GM23338 (cell line): ENCODE data around the gene ANXA6. TPM values are rescaled to one million over a fixed set of nuclear protein-coding genes. Genes with fewer than 3 reads are reported as not detected.

Experiments
- ATAC-seq: fragments of 200-7000 bp; cut with Tn5 transposase; 3 replicates; pipeline ENCODE4 v1.9.1; 2020
- DNase-seq: peaks from one replicate; pipeline ENCODE4 v3.0.0-alpha.2; 2015; ENCODE audit warnings: low spot score
- H2AFZ ChIP-seq: fragments of 200-600 bp; sonication (generic); 2 replicates; pipeline ENCODE4 v1.8.0; 2016; ENCODE audit warnings: antibody characterized with exemption, mild to moderate bottlenecking, moderate library complexity
- H3F3A ChIP-seq: fragments of 200-600 bp; sonication (generic); replicated peaks from 2 replicates; pipeline ENCODE4 v1.8.0; 2017; ENCODE audit warnings: antibody characterized with exemption, mixed run types, low read depth
- H3K27ac ChIP-seq: fragments of 200-600 bp; sonication (generic); 2 replicates; pipeline ENCODE4 v1.6.1; 2016; ENCODE audit warnings: low read depth
- H3K27me3 ChIP-seq: fragments of 200-600 bp; sonication (generic); 2 replicates; pipeline ENCODE4 v1.8.0; 2016; ENCODE audit warnings: mild to moderate bottlenecking, mixed run types, moderate library complexity; ENCODE audit not compliant: insufficient read depth
- H3K36me3 ChIP-seq: fragments of 200-600 bp; sonication (generic); 2 replicates; pipeline ENCODE4 v1.8.0; 2016; ENCODE audit warnings: mild to moderate bottlenecking; ENCODE audit not compliant: insufficient read depth
- H3K4me1 ChIP-seq: fragments of 200-600 bp; sonication (generic); 2 replicates; pipeline ENCODE4 v1.8.0; 2016; ENCODE audit warnings: mild to moderate bottlenecking, moderate library complexity; ENCODE audit not compliant: insufficient read depth
- H3K4me2 ChIP-seq: fragments of 200-600 bp; sonication (generic); 2 replicates; pipeline ENCODE4 v1.7.1; 2017; ENCODE audit warnings: mixed run types
- H3K4me3 ChIP-seq: fragments of 200-600 bp; sonication (generic); 2 replicates; pipeline ENCODE4 v1.6.1; 2016; ENCODE audit warnings: mixed run types
- H3K79me2 ChIP-seq: fragments of 200-600 bp; sonication (generic); replicated peaks from 2 replicates; pipeline ENCODE4 v1.8.0; 2017; ENCODE audit warnings: mild to moderate bottlenecking; ENCODE audit not compliant: insufficient read depth
- H3K9me2 ChIP-seq: fragments of 200-600 bp; sonication (generic); 2 replicates; pipeline ENCODE4 v1.8.0; 2017; ENCODE audit not compliant: insufficient read depth
- H4K20me1 ChIP-seq: fragments of 200-600 bp; sonication (generic); replicated peaks from 2 replicates; pipeline ENCODE4 v1.8.0; 2017; ENCODE audit warnings: mild to moderate bottlenecking; ENCODE audit not compliant: insufficient read depth
- H3K27ac Mint-ChIP-seq: 2 replicates; pipeline ENCODE4 v1.8.0; 2020; ENCODE audit warnings: inconsistent platforms, mild to moderate bottlenecking, moderate library complexity, mixed read lengths
- H3K27me3 Mint-ChIP-seq: 3 replicates; pipeline ENCODE4 v1.8.0; 2022; ENCODE audit warnings: low read depth, mild to moderate bottlenecking, moderate library complexity, mixed read lengths, inconsistent platforms; ENCODE audit not compliant: insufficient read depth, poor library complexity
- H3K36me3 Mint-ChIP-seq: 3 replicates; pipeline ENCODE4 v1.8.0; 2021; ENCODE audit warnings: low read depth, mild to moderate bottlenecking, inconsistent platforms, moderate library complexity, mixed read lengths
- H3K4me1 Mint-ChIP-seq: 3 replicates; pipeline ENCODE4 v1.8.0; 2020; ENCODE audit warnings: mild to moderate bottlenecking, inconsistent platforms, mixed read lengths
- H3K4me3 Mint-ChIP-seq: 3 replicates; pipeline ENCODE4 v1.8.0; 2021; ENCODE audit warnings: moderate library complexity, mild to moderate bottlenecking, inconsistent platforms, mixed read lengths
- H3K9me3 Mint-ChIP-seq: 3 replicates; pipeline ENCODE4 v1.8.0; 2020; ENCODE audit warnings: moderate library complexity, mild to moderate bottlenecking, inconsistent platforms, mixed read lengths
- CREB1 ChIP-seq: fragments of 250-450 bp; sonication (Bioruptor Pico); IDR thresholded peaks from 2 replicates; pipeline ENCODE4 v1.5.0; 2020; ENCODE audit warnings: low read depth, mild to moderate bottlenecking, moderate library complexity
- EZH2 ChIP-seq: fragments of 200-600 bp; sonication (generic); IDR thresholded peaks from one replicate; pipeline ENCODE4 v1.8.0; 2017; ENCODE audit warnings: antibody characterized with exemption, mild to moderate bottlenecking, low read depth; ENCODE audit not compliant: unreplicated experiment
- EZH2phosphoT487 ChIP-seq: fragments of 200-600 bp; sonication (generic); IDR thresholded peaks from one replicate; pipeline ENCODE4 v1.8.1; 2018; ENCODE audit warnings: antibody characterized with exemption; ENCODE audit not compliant: unreplicated experiment
- JUNB ChIP-seq: IDR thresholded peaks from one replicate; pipeline ENCODE4 v1.6.1; 2016; ENCODE audit warnings: antibody characterized with exemption; ENCODE audit not compliant: unreplicated experiment
- NANOG ChIP-seq: IDR thresholded peaks from 2 replicates; pipeline ENCODE4 v1.6.1; 2016; ENCODE audit warnings: antibody characterized with exemption, borderline replicate concordance
- POLR2AphosphoS5 ChIP-seq: IDR thresholded peaks from 2 replicates; pipeline ENCODE4 v1.6.1; 2016; ENCODE audit warnings: antibody characterized with exemption, low read depth
- STAT1 ChIP-seq: IDR thresholded peaks from one replicate; pipeline ENCODE4 v1.6.1; 2016; ENCODE audit warnings: antibody characterized with exemption; ENCODE audit not compliant: unreplicated experiment
- ZNF114 ChIP-seq: fragments of 250-450 bp; sonication (Bioruptor Pico); IDR thresholded peaks from 2 replicates; pipeline ENCODE4 v1.5.0; 2020; ENCODE audit warnings: mild to moderate bottlenecking, moderate library complexity
- ZNF331 ChIP-seq: fragments of 250-450 bp; sonication (Bioruptor Pico); IDR thresholded peaks from 2 replicates; pipeline ENCODE4 v1.5.0; 2020; ENCODE audit warnings: low read depth, mild to moderate bottlenecking, moderate library complexity
- polyA plus RNA-seq: library from polyadenylated mRNA; unstranded; fragments of >200 nt; fragmentation: Nextera tagmentation; extraction: Ambion mirVana; gene quantifications from 2 replicates; pipeline ENCODE4 v1.2.1, GENCODE V29; 2016
- total RNA-seq: library from RNA; depleted of rRNA; stranded (reverse); fragments of >200 nt; shearing (Covaris generic); gene quantifications from 2 replicates; pipeline ENCODE4 v1.2.3, GENCODE V29; 2014
- TF ChIP-seq, protein P1 (sequence below): fragments of 250-450 bp; sonication (Bioruptor Pico); IDR thresholded peaks from 2 replicates; pipeline ENCODE4 v1.5.0; 2020; ENCODE audit warnings: mild to moderate bottlenecking, moderate library complexity
- TF ChIP-seq, protein P2 (sequence below): IDR thresholded peaks from 2 replicates; pipeline ENCODE4 v1.6.1; 2016; ENCODE audit warnings: antibody characterized with exemption
- TF ChIP-seq, protein P3 (sequence below), 2 experiments: fragments of 200-600 bp in 1 of 2; sonication (generic) in 1 of 2; conservative IDR thresholded peaks; 2 replicates each; pipeline versions ENCODE4 v1.5.1 to v1.6.1; 2016 to 2017; ENCODE audit warnings: antibody characterized with exemption in 2 of 2, low read depth in 2 of 2, mild to moderate bottlenecking in 2 of 2, moderate library complexity in 1 of 2
- TF ChIP-seq, protein P4 (sequence below): IDR thresholded peaks from one replicate; pipeline ENCODE4 v1.6.1; 2018; ENCODE audit warnings: antibody characterized with exemption; ENCODE audit not compliant: unreplicated experiment

ANXA6 gene
- total and polyA plus RNA-seq, 2 experiments from 2014 or later: 26.5 to 110 TPM

DNA sequence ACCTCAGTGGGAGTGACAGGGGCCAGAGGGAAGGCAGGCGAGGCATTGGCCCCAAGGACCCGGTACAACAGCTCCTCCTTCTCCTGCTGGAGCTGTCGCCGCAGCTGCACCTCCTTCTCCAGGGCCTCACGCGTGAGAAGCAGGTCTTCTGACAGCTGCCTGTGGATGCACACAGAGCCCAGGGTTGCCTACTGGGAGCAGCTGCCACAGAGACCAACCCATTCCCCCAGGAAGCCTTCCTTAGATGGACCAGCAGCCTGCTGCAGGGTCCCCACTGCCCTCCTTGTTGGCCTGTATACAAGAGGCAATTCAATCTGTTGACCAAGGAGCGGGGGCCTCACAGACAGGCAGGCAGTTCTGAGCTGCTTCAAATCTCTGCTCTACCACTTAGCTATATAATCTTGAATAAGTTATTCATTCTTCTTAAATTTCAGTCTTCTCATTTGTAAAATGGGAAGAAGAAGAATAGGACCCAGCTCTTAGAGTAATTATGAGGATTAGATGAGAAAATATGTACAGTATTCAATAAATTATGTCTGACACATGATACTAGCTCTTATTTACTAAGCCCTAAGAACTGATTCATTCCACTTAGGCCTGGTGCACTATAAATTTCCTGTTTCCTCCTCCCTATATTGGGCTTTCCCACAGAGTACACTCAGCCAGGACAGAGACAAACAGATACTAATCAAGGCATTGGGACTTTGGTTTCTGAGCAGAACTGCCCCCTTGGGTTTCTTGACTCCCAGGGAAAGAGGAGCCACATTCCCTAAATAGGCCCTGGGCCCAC lies 26.1 kb upstream of the ANXA6 start:
- Histone ChIP-seq H3K4me2 (no peak overlapping the region), H4K20me1 (no peaks in the 10 kb centered on the region), H3K27ac (no peak overlapping the region), H3K9me2 (peaks cover 3% of the 10 kb centered on the region; the same call in 1 of the 2 replicates), H3K36me3 (no peaks in the 10 kb centered on the region), H3K79me2 (no peaks in the 10 kb centered on the region), H3K4me1 (no peaks in the 10 kb centered on the region), H2AFZ (no peak overlapping the region), H3F3A (no peaks in the 10 kb centered on the region), H3K27me3 (no peaks in the 10 kb centered on the region), H3K4me3 (no peak overlapping the region)
- H3K27me3 Mint-ChIP-seq: peaks cover 3% of the 10 kb centered on the region
- H3K36me3 Mint-ChIP-seq: no peaks in the 10 kb centered on the region
- peaks cover 15% of the 10 kb centered on the region for H3K4me1 Mint-ChIP-seq
- H3K4me3 Mint-ChIP-seq: no peak overlapping the region
- H3K9me3 Mint-ChIP-seq: no peaks in the 10 kb centered on the region; the same call in 2 of the 3 replicates
- no peak overlapping the region for H3K27ac Mint-ChIP-seq
- ATAC-seq (no peak), DNase-seq (no peak)
- TF ChIP-seq EZH2phosphoT487 (no peak), STAT1 (no peak), CREB1 (CRISPR knock-in tag) (no peak), POLR2AphosphoS5 (no peak), NANOG (no peak), ZNF331 (CRISPR knock-in tag) (no peak), JUNB (no peak), ZNF114 (no peak), EZH2 (no peak)
- TF ChIP-seq, protein P1, sequence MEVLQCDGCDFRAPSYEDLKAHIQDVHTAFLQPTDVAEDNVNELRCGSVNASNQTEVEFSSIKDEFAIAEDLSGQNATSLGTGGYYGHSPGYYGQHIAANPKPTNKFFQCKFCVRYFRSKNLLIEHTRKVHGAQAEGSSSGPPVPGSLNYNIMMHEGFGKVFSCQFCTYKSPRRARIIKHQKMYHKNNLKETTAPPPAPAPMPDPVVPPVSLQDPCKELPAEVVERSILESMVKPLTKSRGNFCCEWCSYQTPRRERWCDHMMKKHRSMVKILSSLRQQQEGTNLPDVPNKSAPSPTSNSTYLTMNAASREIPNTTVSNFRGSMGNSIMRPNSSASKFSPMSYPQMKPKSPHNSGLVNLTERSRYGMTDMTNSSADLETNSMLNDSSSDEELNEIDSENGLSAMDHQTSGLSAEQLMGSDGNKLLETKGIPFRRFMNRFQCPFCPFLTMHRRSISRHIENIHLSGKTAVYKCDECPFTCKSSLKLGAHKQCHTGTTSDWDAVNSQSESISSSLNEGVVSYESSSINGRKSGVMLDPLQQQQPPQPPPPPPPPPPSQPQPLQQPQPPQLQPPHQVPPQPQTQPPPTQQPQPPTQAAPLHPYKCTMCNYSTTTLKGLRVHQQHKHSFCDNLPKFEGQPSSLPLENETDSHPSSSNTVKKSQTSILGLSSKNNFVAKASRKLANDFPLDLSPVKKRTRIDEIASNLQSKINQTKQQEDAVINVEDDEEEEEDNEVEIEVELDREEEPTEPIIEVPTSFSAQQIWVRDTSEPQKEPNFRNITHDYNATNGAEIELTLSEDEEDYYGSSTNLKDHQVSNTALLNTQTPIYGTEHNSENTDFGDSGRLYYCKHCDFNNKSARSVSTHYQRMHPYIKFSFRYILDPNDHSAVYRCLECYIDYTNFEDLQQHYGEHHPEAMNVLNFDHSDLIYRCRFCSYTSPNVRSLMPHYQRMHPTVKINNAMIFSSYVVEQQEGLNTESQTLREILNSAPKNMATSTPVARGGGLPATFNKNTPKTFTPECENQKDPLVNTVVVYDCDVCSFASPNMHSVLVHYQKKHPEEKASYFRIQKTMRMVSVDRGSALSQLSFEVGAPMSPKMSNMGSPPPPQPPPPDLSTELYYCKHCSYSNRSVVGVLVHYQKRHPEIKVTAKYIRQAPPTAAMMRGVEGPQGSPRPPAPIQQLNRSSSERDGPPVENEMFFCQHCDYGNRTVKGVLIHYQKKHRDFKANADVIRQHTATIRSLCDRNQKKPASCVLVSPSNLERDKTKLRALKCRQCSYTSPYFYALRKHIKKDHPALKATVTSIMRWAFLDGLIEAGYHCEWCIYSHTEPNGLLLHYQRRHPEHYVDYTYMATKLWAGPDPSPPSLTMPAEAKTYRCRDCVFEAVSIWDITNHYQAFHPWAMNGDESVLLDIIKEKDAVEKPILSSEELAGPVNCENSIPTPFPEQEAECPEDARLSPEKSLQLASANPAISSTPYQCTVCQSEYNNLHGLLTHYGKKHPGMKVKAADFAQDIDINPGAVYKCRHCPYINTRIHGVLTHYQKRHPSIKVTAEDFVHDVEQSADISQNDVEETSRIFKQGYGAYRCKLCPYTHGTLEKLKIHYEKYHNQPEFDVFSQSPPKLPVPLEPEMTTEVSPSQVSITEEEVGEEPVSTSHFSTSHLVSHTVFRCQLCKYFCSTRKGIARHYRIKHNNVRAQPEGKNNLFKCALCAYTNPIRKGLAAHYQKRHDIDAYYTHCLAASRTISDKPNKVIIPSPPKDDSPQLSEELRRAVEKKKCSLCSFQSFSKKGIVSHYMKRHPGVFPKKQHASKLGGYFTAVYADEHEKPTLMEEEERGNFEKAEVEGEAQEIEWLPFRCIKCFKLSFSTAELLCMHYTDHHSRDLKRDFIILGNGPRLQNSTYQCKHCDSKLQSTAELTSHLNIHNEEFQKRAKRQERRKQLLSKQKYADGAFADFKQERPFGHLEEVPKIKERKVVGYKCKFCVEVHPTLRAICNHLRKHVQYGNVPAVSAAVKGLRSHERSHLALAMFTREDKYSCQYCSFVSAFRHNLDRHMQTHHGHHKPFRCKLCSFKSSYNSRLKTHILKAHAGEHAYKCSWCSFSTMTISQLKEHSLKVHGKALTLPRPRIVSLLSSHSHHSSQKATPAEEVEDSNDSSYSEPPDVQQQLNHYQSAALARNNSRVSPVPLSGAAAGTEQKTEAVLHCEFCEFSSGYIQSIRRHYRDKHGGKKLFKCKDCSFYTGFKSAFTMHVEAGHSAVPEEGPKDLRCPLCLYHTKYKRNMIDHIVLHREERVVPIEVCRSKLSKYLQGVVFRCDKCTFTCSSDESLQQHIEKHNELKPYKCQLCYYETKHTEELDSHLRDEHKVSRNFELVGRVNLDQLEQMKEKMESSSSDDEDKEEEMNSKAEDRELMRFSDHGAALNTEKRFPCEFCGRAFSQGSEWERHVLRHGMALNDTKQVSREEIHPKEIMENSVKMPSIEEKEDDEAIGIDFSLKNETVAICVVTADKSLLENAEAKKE: no peak
- TF ChIP-seq, protein P2, sequence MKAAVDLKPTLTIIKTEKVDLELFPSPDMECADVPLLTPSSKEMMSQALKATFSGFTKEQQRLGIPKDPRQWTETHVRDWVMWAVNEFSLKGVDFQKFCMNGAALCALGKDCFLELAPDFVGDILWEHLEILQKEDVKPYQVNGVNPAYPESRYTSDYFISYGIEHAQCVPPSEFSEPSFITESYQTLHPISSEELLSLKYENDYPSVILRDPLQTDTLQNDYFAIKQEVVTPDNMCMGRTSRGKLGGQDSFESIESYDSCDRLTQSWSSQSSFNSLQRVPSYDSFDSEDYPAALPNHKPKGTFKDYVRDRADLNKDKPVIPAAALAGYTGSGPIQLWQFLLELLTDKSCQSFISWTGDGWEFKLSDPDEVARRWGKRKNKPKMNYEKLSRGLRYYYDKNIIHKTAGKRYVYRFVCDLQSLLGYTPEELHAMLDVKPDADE: no peak
- TF ChIP-seq, protein P3, sequence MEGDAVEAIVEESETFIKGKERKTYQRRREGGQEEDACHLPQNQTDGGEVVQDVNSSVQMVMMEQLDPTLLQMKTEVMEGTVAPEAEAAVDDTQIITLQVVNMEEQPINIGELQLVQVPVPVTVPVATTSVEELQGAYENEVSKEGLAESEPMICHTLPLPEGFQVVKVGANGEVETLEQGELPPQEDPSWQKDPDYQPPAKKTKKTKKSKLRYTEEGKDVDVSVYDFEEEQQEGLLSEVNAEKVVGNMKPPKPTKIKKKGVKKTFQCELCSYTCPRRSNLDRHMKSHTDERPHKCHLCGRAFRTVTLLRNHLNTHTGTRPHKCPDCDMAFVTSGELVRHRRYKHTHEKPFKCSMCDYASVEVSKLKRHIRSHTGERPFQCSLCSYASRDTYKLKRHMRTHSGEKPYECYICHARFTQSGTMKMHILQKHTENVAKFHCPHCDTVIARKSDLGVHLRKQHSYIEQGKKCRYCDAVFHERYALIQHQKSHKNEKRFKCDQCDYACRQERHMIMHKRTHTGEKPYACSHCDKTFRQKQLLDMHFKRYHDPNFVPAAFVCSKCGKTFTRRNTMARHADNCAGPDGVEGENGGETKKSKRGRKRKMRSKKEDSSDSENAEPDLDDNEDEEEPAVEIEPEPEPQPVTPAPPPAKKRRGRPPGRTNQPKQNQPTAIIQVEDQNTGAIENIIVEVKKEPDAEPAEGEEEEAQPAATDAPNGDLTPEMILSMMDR (conservative IDR thresholded peaks at IDR 0.05; ENCODE audit: low read depth in 2 of 2): no peak
- TF ChIP-seq, protein P4, sequence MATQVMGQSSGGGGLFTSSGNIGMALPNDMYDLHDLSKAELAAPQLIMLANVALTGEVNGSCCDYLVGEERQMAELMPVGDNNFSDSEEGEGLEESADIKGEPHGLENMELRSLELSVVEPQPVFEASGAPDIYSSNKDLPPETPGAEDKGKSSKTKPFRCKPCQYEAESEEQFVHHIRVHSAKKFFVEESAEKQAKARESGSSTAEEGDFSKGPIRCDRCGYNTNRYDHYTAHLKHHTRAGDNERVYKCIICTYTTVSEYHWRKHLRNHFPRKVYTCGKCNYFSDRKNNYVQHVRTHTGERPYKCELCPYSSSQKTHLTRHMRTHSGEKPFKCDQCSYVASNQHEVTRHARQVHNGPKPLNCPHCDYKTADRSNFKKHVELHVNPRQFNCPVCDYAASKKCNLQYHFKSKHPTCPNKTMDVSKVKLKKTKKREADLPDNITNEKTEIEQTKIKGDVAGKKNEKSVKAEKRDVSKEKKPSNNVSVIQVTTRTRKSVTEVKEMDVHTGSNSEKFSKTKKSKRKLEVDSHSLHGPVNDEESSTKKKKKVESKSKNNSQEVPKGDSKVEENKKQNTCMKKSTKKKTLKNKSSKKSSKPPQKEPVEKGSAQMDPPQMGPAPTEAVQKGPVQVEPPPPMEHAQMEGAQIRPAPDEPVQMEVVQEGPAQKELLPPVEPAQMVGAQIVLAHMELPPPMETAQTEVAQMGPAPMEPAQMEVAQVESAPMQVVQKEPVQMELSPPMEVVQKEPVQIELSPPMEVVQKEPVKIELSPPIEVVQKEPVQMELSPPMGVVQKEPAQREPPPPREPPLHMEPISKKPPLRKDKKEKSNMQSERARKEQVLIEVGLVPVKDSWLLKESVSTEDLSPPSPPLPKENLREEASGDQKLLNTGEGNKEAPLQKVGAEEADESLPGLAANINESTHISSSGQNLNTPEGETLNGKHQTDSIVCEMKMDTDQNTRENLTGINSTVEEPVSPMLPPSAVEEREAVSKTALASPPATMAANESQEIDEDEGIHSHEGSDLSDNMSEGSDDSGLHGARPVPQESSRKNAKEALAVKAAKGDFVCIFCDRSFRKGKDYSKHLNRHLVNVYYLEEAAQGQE: no peak
